GM18499 (cell line): ENCODE data around the gene AQP2.
"Not testable (repeated sequence)": the region's sequence is repeated elsewhere in the genome, so short reads cannot be mapped to it uniquely, and the experiment has no call there.

Experiments
- ATAC-seq: cut with Tn5 transposase; IDR thresholded peaks from one replicate; pipeline ENCODE4 v1.9.1; 2021; ENCODE audit warnings: moderate number of reproducible peaks; ENCODE audit not compliant: insufficient read depth, unreplicated experiment

The AQP2 gene

DNA sequence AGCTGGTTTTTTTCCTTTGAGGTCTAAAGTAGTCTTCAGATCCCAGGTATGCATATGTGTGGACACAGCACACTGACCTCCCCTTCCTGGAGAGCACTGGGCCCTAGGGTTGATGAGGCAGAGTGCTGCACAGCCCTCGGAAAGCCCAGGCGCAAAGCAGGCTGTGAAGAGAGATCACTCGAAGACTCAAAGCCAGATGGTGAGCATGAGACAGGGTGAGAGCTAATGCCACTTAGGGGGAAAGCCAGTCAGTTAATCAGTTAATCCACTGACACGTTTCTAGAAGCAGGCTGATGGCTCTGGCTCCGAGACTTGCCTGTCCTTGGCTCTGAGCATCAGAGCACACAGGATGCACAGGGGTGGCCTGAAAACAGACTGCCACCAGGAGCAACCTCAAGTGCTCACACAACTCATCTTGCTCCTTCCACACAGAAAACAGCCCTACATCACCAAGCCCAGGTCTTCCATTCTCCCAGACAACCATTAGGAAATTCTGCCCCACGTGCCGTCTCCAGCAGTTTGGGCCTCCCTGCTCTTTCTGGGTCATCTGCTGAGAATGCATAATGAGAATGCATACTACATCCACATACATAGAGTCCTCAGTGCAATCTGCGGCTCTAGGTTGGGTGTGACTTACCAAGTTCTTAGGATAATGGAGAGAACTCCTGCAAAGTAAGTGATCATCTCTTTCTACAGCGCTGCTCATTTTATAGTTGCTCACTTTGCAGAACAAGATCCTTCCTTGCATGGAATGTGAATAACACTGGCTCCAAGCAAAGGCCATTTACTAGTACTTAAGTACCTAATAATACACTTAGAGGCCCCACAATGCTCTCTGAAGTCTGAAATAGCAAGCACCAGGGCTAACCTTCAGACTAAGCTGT lies 34.2 kb downstream of the AQP2 start:
- ATAC-seq, result no peak

GRCh38 chr12:49985981-49986380 lies 35.4 kb downstream of the AQP2 start:
- ATAC-seq, result no peak

DNA sequence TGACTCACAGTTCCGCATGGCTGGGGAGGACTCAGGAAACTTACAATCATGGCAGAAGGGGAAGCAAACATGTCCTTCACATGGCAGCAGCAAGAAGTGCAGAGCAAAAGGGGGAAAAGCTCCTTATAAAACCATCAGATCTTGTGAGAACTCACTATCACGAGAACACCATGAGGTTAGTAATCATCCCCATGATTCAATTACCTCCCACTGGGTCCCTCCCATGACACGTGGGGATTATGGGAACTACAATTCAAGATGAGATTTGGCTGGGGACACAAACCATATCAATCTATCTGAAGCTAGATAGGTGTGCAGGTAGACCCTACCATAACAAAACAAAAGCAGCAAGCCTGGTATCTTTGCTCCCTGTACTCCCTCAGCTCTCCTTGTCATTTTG lies 35.9 kb downstream of the AQP2 start:
- ATAC-seq, result not testable (repeated sequence)

- no peak for ATAC-seq
Measured at GRCh38 chr12:49987625-49988303, 37.2 kb downstream of the AQP2 start.

DNA sequence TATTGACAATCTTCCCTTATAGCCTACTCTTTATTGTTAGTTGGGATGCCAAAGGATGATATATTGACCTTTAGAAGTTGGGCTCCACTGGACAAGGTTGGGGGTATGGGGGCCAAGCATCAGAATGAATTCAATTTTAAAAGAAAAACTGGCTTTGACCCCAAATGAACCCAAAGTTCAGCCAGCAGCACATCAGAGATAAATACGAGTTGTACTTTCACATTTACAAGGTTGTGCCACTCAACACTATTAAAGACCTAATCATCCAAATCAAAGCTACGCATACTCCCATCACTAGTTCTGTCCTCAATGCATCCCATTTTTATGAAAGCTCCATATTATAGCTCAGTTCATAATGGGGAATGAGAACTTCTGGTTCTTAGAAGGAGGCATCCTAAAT lies 38.9 kb downstream of the AQP2 start:
- ATAC-seq, result not testable (repeated sequence)

DNA sequence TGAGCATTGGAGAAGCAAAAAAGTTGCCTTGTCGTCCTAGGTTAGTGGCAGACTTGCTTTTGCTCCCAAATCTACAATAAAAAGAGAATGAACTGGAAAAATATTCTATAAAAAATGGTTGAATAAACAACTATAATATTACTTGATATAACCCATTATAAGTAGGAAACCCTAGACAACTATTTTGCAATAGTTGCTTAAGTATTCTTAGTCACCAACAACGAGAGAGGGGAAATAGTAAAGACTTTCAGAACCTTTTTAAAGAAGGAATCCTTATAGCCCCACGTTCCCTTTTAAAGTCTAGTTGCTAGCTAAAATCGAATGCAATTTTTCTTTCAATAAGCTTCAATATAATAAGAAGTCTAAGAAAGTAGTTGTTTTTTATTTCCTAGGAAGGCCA lies 39.7 kb downstream of the AQP2 start:
- no peak for ATAC-seq

- no peak for ATAC-seq
Measured at GRCh38 chr12:49998453-49998852, 47.9 kb downstream of the AQP2 start.

DNA sequence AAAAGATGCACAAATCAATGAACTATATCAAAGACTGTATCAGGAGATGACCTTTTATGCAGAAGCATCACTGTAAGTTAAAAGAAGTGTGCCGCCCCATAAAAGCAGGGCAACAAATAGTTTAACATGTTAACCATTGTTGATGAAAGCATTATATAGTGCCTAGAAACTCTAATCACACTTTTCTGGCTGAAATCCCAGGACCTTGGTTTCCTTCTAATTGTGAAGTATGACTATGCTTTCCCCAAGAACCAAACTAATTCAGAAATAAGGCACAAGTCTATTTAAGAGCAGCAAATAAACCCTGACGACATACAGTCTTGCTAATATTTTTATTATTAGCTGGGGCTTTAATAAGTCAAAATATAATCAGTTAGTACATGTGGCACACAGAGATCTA lies 53.1 kb downstream of the AQP2 start:
- no peak for ATAC-seq

DNA sequence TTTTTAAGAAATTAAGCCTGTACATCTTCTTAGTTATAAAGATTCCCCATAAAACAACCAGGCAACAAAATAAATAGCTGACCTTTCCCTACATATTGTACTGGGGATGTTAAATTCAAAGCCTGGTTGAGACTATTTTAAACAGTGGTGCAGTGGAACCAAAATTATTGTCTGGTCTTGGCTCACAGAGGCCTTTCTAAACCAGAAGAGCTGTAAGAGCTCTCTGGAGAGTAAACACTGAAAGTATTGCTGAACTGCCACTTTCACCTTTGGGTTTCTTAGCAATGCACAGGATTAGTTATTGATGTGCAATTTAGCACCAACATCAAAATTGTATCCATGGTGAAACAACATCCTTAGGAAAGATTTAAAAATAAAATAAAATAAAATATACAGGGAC lies 54.2 kb downstream of the AQP2 start:
- ATAC-seq, result no peak

GRCh38 chr12:50005175-50005574 lies 54.6 kb downstream of the AQP2 start:
- no peak for ATAC-seq

- ATAC-seq, result no peak
Measured at GRCh38 chr12:50006280-50006679, 55.7 kb downstream of the AQP2 start.

- no peak for ATAC-seq
Measured at GRCh38 chr12:50006754-50007442, 56.4 kb downstream of the AQP2 start.
